ENCODE data around the gene MYH9. TPM values are rescaled to one million over a fixed set of nuclear protein-coding genes. Genes with fewer than 3 reads are reported as not detected.
"Not testable (repeated sequence)": the region's sequence is repeated elsewhere in the genome, so short reads cannot be mapped to it uniquely, and the experiment has no call there.

The MYH9 gene
- total and polyA plus RNA-seq, 11 donors, result 109 to 482 (median 238) TPM

DNA sequence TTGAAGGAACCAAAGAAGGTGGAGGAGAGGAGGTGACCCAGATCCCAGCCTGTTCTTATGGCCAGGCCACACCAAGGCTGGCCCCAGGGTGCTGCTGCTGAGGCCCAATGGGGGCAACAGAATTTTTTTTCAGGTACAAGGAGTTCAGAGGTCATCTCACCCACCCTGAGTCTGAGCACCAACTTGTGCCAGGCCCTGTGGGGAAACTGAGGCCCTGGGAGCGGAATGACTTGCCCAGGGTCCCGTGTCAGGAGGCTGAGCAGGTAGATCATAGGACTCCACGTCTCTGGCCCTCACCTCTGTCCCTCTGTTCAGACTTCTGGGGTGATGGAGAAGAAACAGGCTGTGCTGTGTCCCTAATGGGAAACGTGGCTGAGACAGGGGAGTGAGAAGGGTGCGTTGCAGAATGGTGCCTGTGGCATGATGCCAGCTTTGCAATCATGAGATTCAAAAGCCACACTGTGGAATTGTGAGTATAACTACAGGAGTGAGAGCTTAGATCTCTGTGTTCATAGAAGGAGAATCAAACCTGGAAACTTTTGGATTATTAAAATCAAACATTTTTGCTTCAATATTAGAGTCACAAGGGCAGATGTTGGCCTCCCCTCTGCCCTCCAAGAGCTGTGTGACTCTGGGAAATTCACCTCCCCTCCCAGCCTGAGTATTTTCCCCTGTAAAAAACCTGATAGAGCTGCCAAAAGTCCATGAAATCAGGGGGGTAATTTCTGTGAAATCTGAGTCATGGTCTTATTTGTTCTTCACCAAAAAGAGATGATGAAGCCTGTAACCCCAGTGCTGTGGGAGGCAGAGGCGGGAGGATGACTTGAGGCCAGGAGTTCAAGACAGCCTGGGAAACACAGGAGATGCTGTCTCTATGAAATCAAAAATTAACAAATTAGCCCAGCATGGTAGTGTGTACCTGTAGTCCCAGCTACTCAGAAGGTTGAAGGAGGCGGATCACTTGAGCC is 134.0 kb downstream of the MYH9 start:
- WGBS, 4 donors, result 47 to 60% (median 56%) methylated on average over 7 of the region's 7 CpGs

DNA sequence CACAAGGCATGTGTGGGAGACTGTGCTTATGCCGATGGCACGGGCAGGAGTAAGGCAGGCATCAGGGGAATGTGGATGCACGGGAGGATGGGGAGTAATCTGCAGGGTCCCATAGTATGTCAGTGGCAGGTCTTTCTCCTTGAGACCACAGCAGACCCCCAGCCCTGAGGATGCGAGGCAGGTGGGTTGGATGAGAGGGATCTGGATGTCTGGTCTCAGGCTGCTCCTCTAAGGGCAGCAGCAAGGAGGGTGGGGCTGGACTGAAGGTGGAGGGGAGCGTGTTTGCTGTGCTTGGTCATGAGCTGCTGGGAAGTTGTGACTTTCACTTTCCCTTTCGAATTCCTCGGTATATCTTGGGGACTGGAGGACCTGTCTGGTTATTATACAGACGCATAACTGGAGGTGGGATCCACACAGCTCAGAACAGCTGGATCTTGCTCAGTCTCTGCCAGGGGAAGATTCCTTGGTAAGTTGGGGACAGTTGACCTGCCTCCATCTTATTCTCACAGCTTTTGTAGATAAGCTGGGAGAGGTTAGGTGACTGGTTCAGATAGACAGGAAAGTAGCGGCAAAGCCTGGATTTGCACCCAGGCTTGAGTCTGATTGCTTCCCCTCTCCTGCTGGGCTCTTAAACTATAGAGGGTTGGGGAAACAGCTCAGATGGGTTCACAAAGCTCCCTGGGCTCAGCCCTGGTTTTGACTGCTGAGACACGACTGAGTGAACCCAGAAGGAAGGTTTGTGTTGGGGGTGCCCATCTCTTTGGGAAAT is 134.8 kb downstream of the MYH9 start, which contains the start of gene APOL1:
TSS of gene APOL1 (plus strand) at position 380 of the 769 bp plus-strand sequence. CDS start 1,823 bp downstream, outside the sequence.
- intact Hi-C loops (cut with DNase I), result no loop called here
- peaks cover 0 to 51% (median 31%) of the 10 kb centered on the region in 12 donors for H3K4me1 ChIP-seq

More for the DNA sequence above, 134.0 kb downstream of the MYH9 start:
- H3K9me3 ChIP-seq, result peaks cover 0 to 4% (median 0%) of the 10 kb centered on the region in 12 donors
- H3K27ac ChIP-seq, result peak overlapping the region; percentile 63 to 96 (median 90)
- H3K4me3 ChIP-seq, result peak overlapping the region; percentile 19 to 79 (median 57)
- H3K27me3 ChIP-seq, result no peaks in the 10 kb centered on the region
- intact Hi-C loops (cut with DNase I), result loop anchor here in 1 of 10 donors (2.0 kb wide), 1 partner anchor 51 kb away; no protein-coding TSS in a partner anchor
- TF ChIP-seq CTCF (IDR thresholded peaks at IDR 0.05), result no peak
- TF ChIP-seq POLR2A (IDR thresholded peaks at IDR 0.05), result no peak
- ATAC-seq (peak in 2 of 4 donors; percentile 15 to 24), DNase-seq (peak in 2 of 5 donors; percentile 35 to 49)
- peaks cover 0 to 60% (median 38%) of the 10 kb centered on the region in 12 donors for H3K4me1 ChIP-seq
- peaks cover 0 to 30% (median 2%) of the 10 kb centered on the region in 9 donors for H3K36me3 ChIP-seq

DNA sequence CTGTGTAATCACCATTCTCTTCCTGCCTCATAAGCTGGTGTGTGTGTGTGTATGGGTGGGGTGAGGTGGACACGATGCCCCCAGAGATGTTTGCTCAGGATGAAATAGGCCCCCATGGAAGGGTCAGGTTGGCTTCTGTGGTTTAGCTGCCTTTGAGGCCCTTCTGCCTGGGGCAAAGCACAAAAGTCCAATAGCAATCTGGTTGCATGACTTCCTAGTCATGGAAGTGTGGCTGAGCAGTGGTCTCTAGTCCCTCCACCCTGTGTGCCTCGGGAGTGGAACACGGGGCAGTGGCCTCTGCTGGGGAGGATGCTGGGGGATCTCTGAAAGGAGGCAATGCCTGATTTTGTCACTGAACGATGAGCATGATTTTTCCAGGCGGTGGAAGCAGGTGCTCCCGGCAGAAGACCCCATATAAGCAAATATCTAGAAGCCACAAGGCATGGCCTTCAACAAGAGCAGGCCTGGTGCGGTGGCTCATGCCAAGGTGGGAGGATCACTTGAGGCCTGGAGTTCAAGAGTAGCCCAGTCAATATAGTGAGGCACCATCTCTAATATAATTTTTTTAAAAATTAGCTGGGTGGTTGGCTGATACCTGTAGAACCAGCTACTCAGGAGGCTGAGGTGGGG is 135.7 kb downstream of the MYH9 start:
- peaks cover 0 to 43% (median 31%) of the 10 kb centered on the region in 12 donors for H3K4me1 ChIP-seq
- H3K27me3 ChIP-seq; DNase-seq; ATAC-seq; H3K9me3 ChIP-seq; intact Hi-C loops (cut with DNase I): not testable (repeated sequence)
- peak overlapping the region in 2 of 12 donors; percentile 56 to 64 for H3K4me3 ChIP-seq
- peaks cover 0 to 13% (median 0%) of the 10 kb centered on the region in 9 donors for H3K36me3 ChIP-seq
- 88 to 93% (median 90%) methylated on average over 7 of the region's 7 CpGs for WGBS, 4 donors
- H3K27ac ChIP-seq, result peak overlapping the region in 9 of 12 donors; percentile 79 to 96 (median 91)

More for the DNA sequence above, 134.8 kb downstream of the MYH9 start, which contains the start of gene APOL1:
- WGBS, 4 donors, result 41 to 55% (median 49%) methylated on average over 10 of the region's 10 CpGs
- Histone ChIP-seq H3K9me3 (peaks cover 0 to 4% (median 0%) of the 10 kb centered on the region in 12 donors), H3K27me3 (no peaks in the 10 kb centered on the region), H3K36me3 (peaks cover 0 to 21% (median 0%) of the 10 kb centered on the region in 9 donors), H3K27ac (peak within 1 kb of the TSS; percentile 63 to 96 (median 90)), H3K4me3 (peak within 1 kb of the TSS; percentile 19 to 79 (median 57))
- ATAC-seq, result peak; percentile 45 to 74 (median 63)
- TF ChIP-seq POLR2A (IDR thresholded peaks at IDR 0.05), result peak in 1 of 2 donors; percentile 68
- TF ChIP-seq CTCF (IDR thresholded peaks at IDR 0.05), result no peak
- DNase-seq, result peak in 4 of 5 donors; percentile 45 to 73 (median 56)

DNA sequence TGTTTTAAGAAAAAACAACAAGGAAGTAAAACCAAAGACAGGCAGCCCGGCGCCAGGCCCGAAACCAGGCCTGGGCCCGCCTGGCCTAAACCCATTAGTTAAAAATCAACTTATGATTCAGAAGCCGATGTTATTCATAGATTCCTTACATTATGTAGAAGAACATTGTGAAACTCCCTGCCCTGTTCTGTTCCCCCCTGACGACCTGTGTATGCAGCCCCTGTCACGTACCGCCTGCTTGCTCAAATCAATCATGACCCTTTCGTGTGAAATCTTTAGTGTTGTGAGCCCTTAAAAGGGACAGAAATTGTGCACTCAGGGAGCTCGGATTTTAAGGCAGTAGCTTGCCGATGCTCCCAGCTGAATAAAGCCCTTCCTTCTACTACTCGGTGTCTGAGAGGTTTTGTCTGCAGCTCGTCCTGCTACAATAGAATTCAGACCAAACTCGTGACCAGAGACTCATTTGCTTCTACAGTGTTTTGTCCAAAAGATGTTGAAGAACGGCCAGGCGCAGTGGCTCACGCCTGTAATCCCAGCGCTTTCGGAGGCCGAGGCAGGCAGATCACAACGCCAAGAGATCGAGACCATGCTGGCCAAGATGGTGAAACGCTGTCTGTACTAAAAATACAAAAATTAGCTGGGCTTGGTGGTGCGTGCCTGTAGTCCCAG is 137.3 kb downstream of the MYH9 start:
- DNase-seq; H3K27ac ChIP-seq; ATAC-seq; H3K4me3 ChIP-seq; H3K9me3 ChIP-seq; H3K36me3 ChIP-seq; intact Hi-C loops (cut with DNase I); H3K27me3 ChIP-seq: not testable (repeated sequence)
- WGBS, 4 donors, result 91 to 94% (median 93%) methylated on average over 24 of the region's 24 CpGs
- peaks cover 0 to 32% (median 25%) of the 10 kb centered on the region in 12 donors for H3K4me1 ChIP-seq

All from heart left ventricle (tissue), 16 donors.